Measurements from ENCODE around the gene DTX3.

GRCh38 chr12:57560516-57560915 lies 44.1 kb upstream of the DTX3 start:
- TF ChIP-seq CTCF (IDR thresholded peaks at IDR 0.05) (no peak), POLR2A (IDR thresholded peaks at IDR 0.05) (no peak), POLR2AphosphoS5 (IDR thresholded peaks at IDR 0.05) (no peak)
